GM10847 (cell line): ENCODE data around the gene NLRP3.

ENCODE experiments used
- POLR2A ChIP-seq: IDR thresholded peaks from 2 replicates; pipeline ENCODE4 v1.6.1; 2011; ENCODE audit not compliant: insufficient read length; ENCODE audit errors: extremely low read depth

NLRP3 gene

GRCh38 chr1:247448107-247448791, 32.3 kb downstream of the NLRP3 start:
- TF ChIP-seq POLR2A: no peak

GRCh38 chr1:247451388-247452010, 35.5 kb downstream of the NLRP3 start:
- no peak for TF ChIP-seq POLR2A

DNA sequence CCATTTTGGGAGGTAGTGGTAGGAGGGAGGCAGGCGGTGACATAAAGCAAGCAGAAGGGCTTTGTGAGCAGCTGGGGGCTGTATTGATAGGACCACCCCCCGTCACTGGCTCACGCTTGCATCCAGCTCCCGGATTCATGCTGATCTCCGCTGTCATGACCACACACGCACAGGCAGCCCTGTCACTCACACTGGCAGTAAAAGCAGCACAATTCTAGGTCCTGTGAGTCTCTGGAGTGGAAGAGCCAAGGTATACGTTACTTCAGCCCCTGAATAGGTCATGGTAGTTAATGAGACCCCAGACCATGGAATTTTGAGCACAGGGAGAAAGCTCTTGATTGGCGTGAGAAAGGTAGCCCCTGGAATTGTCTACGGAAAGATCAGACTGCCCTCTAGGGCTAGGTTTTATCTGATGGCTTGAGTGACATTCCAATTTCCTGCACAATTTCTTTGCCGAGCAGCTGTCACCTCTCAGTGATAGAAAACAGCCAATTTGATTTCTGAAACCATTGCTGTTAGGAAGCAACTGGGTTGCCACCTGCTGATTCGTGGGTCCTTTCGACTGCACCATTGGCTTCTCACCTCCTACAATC, 36.6 kb downstream of the NLRP3 start:
- no peak for TF ChIP-seq POLR2A

- no peak for TF ChIP-seq POLR2A
These were observed 37.3 kb downstream of the NLRP3 start for GRCh38 chr1:247453245-247453644.

GRCh38 chr1:247453997-247454396, 38.0 kb downstream of the NLRP3 start:
- no peak for TF ChIP-seq POLR2A

- TF ChIP-seq POLR2A: no peak
These were observed 40.0 kb downstream of the NLRP3 start for GRCh38 chr1:247456021-247456420.

GRCh38 chr1:247456914-247457639, 41.1 kb downstream of the NLRP3 start:
- no peak for TF ChIP-seq POLR2A

DNA sequence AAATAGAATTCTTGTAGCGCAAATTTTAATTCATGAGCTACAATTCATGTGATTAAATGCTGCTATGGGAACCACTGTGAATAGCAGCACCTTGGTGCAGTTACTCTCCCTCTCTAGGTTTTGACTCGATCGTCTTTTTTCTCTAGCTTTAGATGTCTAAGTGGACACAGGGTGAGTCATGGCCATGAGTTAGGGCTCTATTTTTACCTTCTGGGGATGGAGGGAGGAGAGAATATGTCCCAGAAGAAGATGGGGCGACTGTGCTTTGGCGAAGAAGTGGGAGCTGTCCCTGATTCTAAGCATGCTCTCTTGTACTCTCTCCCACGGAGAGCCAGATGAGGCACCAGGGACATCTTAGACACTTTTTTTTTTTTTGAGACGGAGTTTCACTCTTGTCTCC, 43.5 kb downstream of the NLRP3 start:
- TF ChIP-seq POLR2A: no peak

DNA sequence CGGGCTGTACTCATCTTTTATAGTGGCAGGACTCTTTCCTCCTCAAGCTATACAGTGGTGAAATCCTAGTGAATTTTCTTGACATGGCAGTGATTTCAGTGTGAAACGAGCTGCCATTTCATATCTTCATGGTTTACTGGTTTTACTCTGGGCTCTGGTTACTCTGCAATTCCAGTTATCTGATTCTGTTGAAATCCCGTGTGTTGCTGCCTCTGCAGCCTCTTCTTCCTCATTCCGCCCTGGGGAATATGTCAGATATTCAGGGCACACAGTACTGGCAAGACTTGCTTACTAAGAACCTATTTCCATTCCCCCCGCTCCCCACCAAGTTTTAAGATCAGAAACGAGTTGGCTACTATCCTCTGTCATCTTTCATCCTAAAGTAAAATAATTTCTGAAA, 49.8 kb downstream of the NLRP3 start:
- TF ChIP-seq POLR2A: no peak

DNA sequence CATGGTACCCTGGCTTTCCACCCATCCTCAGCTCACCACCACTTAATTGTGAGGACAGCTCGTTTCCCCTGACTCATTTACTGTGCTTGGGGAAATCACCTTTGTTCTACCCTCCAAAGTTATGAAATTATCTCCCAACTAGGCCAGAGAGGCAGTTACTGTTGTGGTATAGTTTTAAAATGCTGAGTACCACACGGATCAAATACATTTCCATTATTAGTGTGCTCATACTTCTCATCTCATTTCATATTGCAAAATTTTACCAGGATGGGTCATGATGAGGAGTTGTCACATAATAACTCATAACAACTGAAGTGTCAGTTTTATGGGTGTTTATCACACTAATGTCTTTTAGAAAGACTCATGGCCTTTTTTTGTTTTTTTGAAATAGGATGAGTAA, 51.2 kb downstream of the NLRP3 start:
- TF ChIP-seq POLR2A: no peak

DNA sequence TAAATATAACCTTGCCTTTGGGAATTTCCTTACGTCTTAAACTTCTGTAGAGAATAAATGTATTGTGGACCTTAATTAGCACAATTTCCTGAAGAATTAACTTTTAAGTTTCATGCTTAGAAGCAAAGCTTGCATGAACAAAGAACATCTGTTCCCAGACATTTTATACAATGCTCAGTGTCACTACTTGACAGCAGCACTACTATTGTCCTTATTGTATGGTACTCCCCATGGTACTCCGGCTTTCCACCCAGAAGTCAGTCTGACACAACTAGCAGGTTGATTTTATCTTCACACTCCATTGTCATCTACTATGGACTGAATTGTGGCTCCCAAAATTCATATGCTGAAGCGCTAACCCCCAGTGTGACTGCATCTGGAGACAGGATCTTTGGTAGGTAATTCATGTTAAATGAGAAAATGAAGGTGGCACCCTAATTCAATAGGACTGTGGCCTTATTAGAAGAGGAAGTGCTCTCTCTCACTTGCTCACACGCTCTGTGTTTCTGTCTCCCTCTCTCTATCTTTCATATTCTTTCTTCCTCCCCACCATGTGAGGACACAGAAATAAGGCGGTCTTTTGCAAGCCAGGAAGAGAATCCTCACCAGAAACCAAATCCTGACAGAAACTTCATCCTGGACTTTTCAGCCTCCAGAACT, 52.6 kb downstream of the NLRP3 start:
- no peak for TF ChIP-seq POLR2A

- TF ChIP-seq POLR2A: no peak
These were observed 53.2 kb downstream of the NLRP3 start for GRCh38 chr1:247469141-247469535.

GRCh38 chr1:247471445-247472016, 55.6 kb downstream of the NLRP3 start:
- no peak for TF ChIP-seq POLR2A

DNA sequence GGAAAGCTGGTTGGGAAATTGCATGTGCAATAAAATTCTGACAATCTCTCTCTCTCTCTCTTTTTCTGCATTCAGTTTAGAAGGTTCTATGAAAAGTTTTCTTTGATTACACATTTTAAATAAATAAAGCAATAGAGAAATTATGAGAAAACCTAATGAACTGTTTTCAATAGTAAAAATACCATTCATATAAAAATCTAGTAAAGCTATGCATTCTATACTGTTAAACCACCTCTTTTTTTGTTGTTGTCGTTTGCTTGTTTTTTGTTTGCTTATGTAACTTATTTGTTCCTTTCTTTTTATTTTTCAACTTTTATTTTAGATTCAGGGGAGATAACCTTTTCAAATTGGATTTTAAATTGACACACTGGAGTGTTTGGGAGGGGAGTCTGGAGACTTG, 56.1 kb downstream of the NLRP3 start:
- TF ChIP-seq POLR2A: no peak

DNA sequence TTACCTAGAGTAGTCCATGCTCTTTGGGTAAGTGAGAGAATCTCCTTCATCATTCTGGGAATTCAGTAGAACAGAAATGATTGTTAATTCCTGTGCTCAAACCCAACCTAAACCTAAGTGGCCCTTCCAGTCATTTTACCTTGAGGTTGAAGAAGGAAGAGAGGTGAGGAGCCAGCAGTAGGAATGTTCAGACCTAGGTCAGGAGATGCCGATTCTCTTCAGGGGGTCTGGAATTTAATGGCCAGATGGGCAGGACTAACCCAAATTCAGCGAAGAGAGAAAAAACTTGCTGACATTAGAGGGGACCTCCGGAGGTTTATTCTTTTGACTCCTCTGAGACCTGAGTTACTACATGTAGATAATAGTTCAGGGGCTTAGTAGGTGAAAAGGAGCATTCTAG, 58.4 kb downstream of the NLRP3 start:
- TF ChIP-seq POLR2A: no peak
